Activated effector memory CD4-positive, alpha-beta T cell treated with Interleukin-2 at 50 U/mL for 16 hours (primary cell): Measurements from ENCODE around the gene TEN1.

Source experiments
- DNase-seq: peaks from one replicate; pipeline ENCODE4 v3.0.0-alpha.2; 2020

Gene TEN1

GRCh38 chr17:76007850-76008165, 28.8 kb downstream of the TEN1 start:
- no peak for DNase-seq

- no peak for DNase-seq
Measured at GRCh38 chr17:76008208-76008607, 29.2 kb downstream of the TEN1 start.

GRCh38 chr17:76008630-76009425, 29.8 kb downstream of the TEN1 start:
- no peak for DNase-seq

- no peak for DNase-seq
Measured at GRCh38 chr17:76009447-76009846, 30.4 kb downstream of the TEN1 start.

- no peak for DNase-seq
Measured at GRCh38 chr17:76009969-76010661, 31.1 kb downstream of the TEN1 start.

- no peak for DNase-seq
Measured at GRCh38 chr17:76011951-76012350, 32.9 kb downstream of the TEN1 start.

- no peak for DNase-seq
Measured at GRCh38 chr17:76013377-76013932, 34.4 kb downstream of the TEN1 start.

GRCh38 chr17:76014100-76014924, 35.3 kb downstream of the TEN1 start:
- peak; percentile 62 for DNase-seq

GRCh38 chr17:76014925-76015261, 35.9 kb downstream of the TEN1 start:
- DNase-seq = no peak

GRCh38 chr17:76017481-76018339, 38.7 kb downstream of the TEN1 start:
- no peak for DNase-seq

- no peak for DNase-seq
Measured at GRCh38 chr17:76018340-76018680, 39.3 kb downstream of the TEN1 start.

GRCh38 chr17:76018801-76019200, 39.8 kb downstream of the TEN1 start:
- DNase-seq = no peak

GRCh38 chr17:76019833-76020467, 40.9 kb downstream of the TEN1 start:
- no peak for DNase-seq

- DNase-seq = no peak
Measured at GRCh38 chr17:76022285-76022684, 43.2 kb downstream of the TEN1 start.

GRCh38 chr17:76022973-76023899, 44.2 kb downstream of the TEN1 start:
- no peak for DNase-seq

- no peak for DNase-seq
Measured at GRCh38 chr17:76023900-76024237, 44.8 kb downstream of the TEN1 start.

GRCh38 chr17:76024353-76024752, 45.3 kb downstream of the TEN1 start:
- no peak for DNase-seq

- no peak for DNase-seq
Measured at GRCh38 chr17:76025294-76025693, 46.3 kb downstream of the TEN1 start.

- no peak for DNase-seq
Measured at GRCh38 chr17:76026714-76027158, 47.7 kb downstream of the TEN1 start.

GRCh38 chr17:76027159-76027839, 48.3 kb downstream of the TEN1 start, which contains the start of gene EVPL:
Gene EVPL, minus strand, starts transcription at chr17:76027306. Its CDS starts 108 bp downstream, at chr17:76027198.
- no peak for DNase-seq
